GM12878 (cell line): ENCODE results near the gene NDUFAF5. TPM values are rescaled to one million over a fixed set of nuclear protein-coding genes. Genes with fewer than 3 reads are reported as not detected.

ENCODE experiments used
- ATAC-seq: fragments of 200-7000 bp; cut with Tn5 transposase; 3 replicates; pipeline ENCODE4 v1.9.1; 2020; ENCODE audit warnings: mild to moderate bottlenecking, moderate library complexity
- BruUV-seq: library from RNA; stranded (reverse); fragments of 400-500 nt; replicated peaks from 2 replicates; lab custom pipeline; 2021; lab: Mats Ljungman, UMichigan
- CTCF ChIA-PET: fragments of 300-600 bp; sonication (Branson Sonifier 250); formaldehyde crosslinking; extraction: SDS; loops from one replicate; lab custom pipeline; 2021; ENCODE audit warnings: inconsistent platforms; lab: Yijun Ruan, JAX
- POLR2A ChIA-PET: fragments of 350-600 bp; formaldehyde crosslinking; extraction: SDS; loops from one replicate; lab custom pipeline; 2021; ENCODE audit warnings: inconsistent platforms; lab: Charles Lee
- RAD21 ChIA-PET: fragments of 300-600 bp; sonication (Branson Sonifier 250); formaldehyde crosslinking; loops from one replicate; lab custom pipeline; 2023; ENCODE audit warnings: antibody characterized with exemption; ENCODE audit not compliant: unreplicated experiment; lab: Charles Lee
- SMC1A ChIA-PET: fragments of 300-600 bp; sonication (Branson Sonifier 250); formaldehyde crosslinking; loops from one replicate; lab custom pipeline; 2023; ENCODE audit not compliant: unreplicated experiment, uncharacterized antibody; lab: Charles Lee
- DNase-seq: peaks from one replicate; pipeline ENCODE4 v3.0.0-alpha.2; 2011; ENCODE audit warnings: low read depth, low spot score
- FAIRE-seq: peaks from 3 replicates; lab custom pipeline; 2011; peaks lifted over from hg19 to GRCh38; lab: Jason Lieb, UNC
- H2AFZ ChIP-seq: 2 replicates; pipeline ENCODE4 v1.6.0; 2011; ENCODE audit warnings: low read depth, low read length, control low read depth; ENCODE audit not compliant: control insufficient read depth
- H3K27ac ChIP-seq: 2 replicates; pipeline ENCODE4 v1.5.1; 2011; ENCODE audit warnings: control low read depth; ENCODE audit not compliant: control insufficient read depth, insufficient read depth
- H3K27me3 ChIP-seq, 2 experiments: replicated peaks in 1 of 2; 2 replicates each; pipeline versions ENCODE4 v1.6.0 to v1.6.1; 2011; ENCODE audit warnings: low read length in 1 of 2; ENCODE audit not compliant: control insufficient read depth in 2 of 2, insufficient read depth in 2 of 2
- H3K36me3 ChIP-seq, 2 experiments: 2 replicates each; pipeline ENCODE4 v1.5.1; 2011; ENCODE audit warnings: low read length in 1 of 2; ENCODE audit not compliant: control insufficient read depth in 2 of 2, insufficient read depth in 2 of 2
- H3K4me1 ChIP-seq: 2 replicates; pipeline ENCODE4 v1.6.1; 2011; ENCODE audit warnings: mild to moderate bottlenecking, low read length, moderate library complexity, mixed read lengths; ENCODE audit not compliant: control insufficient read depth, insufficient read depth
- H3K4me2 ChIP-seq: 2 replicates; pipeline ENCODE4 v1.6.0; 2011; ENCODE audit warnings: control low read depth; ENCODE audit not compliant: control insufficient read depth, insufficient read depth
- H3K4me3 ChIP-seq: fragments of 200-600 bp; sonication (generic); 2 replicates; pipeline ENCODE4 v1.5.1; 2016
- H3K79me2 ChIP-seq: 2 replicates; pipeline ENCODE4 v1.6.0; 2011; ENCODE audit warnings: low read length; ENCODE audit not compliant: control insufficient read depth, insufficient read depth
- H3K9ac ChIP-seq: 2 replicates; pipeline ENCODE4 v1.8.0; 2011; ENCODE audit warnings: low read length, control low read depth, mixed read lengths; ENCODE audit not compliant: control insufficient read depth, insufficient read depth
- H3K9me3 ChIP-seq: replicated peaks from 3 replicates; pipeline ENCODE4 v1.5.1; 2011; ENCODE audit warnings: mild to moderate bottlenecking, low read length; ENCODE audit not compliant: control insufficient read depth, insufficient read depth
- H4K20me1 ChIP-seq: 2 replicates; pipeline ENCODE4 v1.6.0; 2011; ENCODE audit not compliant: control insufficient read depth, insufficient read depth
- EED ChIP-seq: sonication (generic); IDR thresholded peaks from 2 replicates; pipeline ENCODE4 v1.6.1; 2016; ENCODE audit warnings: antibody characterized with exemption, low read depth
- GABPA ChIP-seq: IDR thresholded peaks from 2 replicates; pipeline ENCODE4 v1.6.1; 2014; ENCODE audit warnings: antibody characterized with exemption, low read depth, mild to moderate bottlenecking, inconsistent platforms
- HDAC6 ChIP-seq: fragments of 200-600 bp; sonication (generic); IDR thresholded peaks from one replicate; pipeline ENCODE4 v1.8.0; 2017; ENCODE audit warnings: antibody characterized with exemption; ENCODE audit not compliant: unreplicated experiment
- HDGF ChIP-seq: fragments of 450-650 bp; IDR thresholded peaks from 2 replicates; pipeline ENCODE4 v1.6.1; 2016; ENCODE audit warnings: antibody characterized with exemption
- JUNB ChIP-seq: IDR thresholded peaks from 2 replicates; pipeline ENCODE4 v1.6.1; 2016; ENCODE audit warnings: antibody characterized with exemption, mild to moderate bottlenecking
- KAT2A ChIP-seq: conservative IDR thresholded peaks from 2 replicates; pipeline ENCODE4 v1.6.1; 2011; ENCODE audit warnings: low read depth, low read length; ENCODE audit not compliant: control insufficient read depth
- POU2F2 ChIP-seq: IDR thresholded peaks from 3 replicates; pipeline ENCODE4 v1.6.1; 2011; ENCODE audit warnings: low read depth, mild to moderate bottlenecking, low read length, borderline replicate concordance
- SMC3 ChIP-seq: IDR thresholded peaks from 2 replicates; pipeline ENCODE4 v1.6.1; 2011; ENCODE audit warnings: low read length, improper control_type of control experiment, borderline replicate concordance
- SP1 ChIP-seq: IDR thresholded peaks from one replicate; pipeline ENCODE4 v1.6.1; 2011; ENCODE audit warnings: low read depth, low read length
- STAT3 ChIP-seq: IDR thresholded peaks from 2 replicates; pipeline ENCODE4 v1.6.1; 2011; ENCODE audit warnings: low read depth, low read length, improper control_type of control experiment
- ZZZ3 ChIP-seq: IDR thresholded peaks from 2 replicates; pipeline ENCODE4 v1.6.1; 2011; ENCODE audit warnings: low read depth; ENCODE audit not compliant: control insufficient read depth, insufficient read length
- WGBS: methylation state at CpG from one replicate; pipeline ENCODE4 v1.1.6; 2016; ENCODE audit warnings: low lambda C conversion rate; ENCODE audit not compliant: insufficient replicate concordance, insufficient coverage; ENCODE audit errors: missing lambda C conversion rate; 5-methylcytosine and 5-hydroxymethylcytosine counted together
- in situ Hi-C: fragments of 300-500 bp; cut with MboI; formaldehyde crosslinking; loops from 9 replicates; pipeline ENCODE4 v1.14.3; 2018; ENCODE audit warnings: mixed read lengths
- intact Hi-C: fragments of 100-400 bp; cut with micrococcal nuclease; formaldehyde crosslinking; loops from one replicate; pipeline ENCODE4 v1.14.2; 2022; ENCODE audit not compliant: unreplicated experiment
- polyA plus RNA-seq, 11 experiments: library from polyadenylated mRNA; depleted of rRNA in 4 of 11; unstranded in 6 of 11; stranded (reverse) in 5 of 11; fragments of >200 nt; fragmentation: Nextera tagmentation in 4 of 11; fragmentation: Illumina TruSeq in 1 of 11; extraction: Ambion mirVana in 4 of 11; extraction: Trizol in 1 of 11; gene quantifications; 1 replicate in 1 of 11; 2 replicates in 10 of 11; pipeline versions ENCODE4 v1.2.1 to v1.2.3, GENCODE V29; 2011 to 2016; ENCODE audit warnings: inconsistent platforms in 2 of 11, missing spikeins in 2 of 11, low read depth in 1 of 11
- total RNA-seq, 4 experiments: library from RNA; depleted of rRNA in 3 of 4; stranded (reverse); fragments of >200 nt in 3 of 4; fragmentation: Illumina TruSeq in 1 of 4; extraction: Trizol in 1 of 4; gene quantifications; 2 replicates each; pipeline versions ENCODE4 v1.2.1 to v1.2.3, GENCODE V29; 2013 to 2021
- TF ChIP-seq, protein P1 (sequence below): fragments of 450-650 bp; IDR thresholded peaks from 2 replicates; pipeline ENCODE4 v1.6.1; 2017; ENCODE audit warnings: mild to moderate bottlenecking, moderate library complexity
- TF ChIP-seq, protein P2 (sequence below): IDR thresholded peaks from 2 replicates; pipeline ENCODE4 v1.6.1; 2012; ENCODE audit warnings: low read length, inconsistent platforms
- TF ChIP-seq, protein P3 (sequence below), 3 experiments: IDR thresholded peaks in 2 of 3; conservative IDR thresholded peaks in 1 of 3; 2 replicates each; pipeline ENCODE4 v1.5.1; 2011; ENCODE audit warnings: low read depth in 3 of 3, low read length in 3 of 3, mild to moderate bottlenecking in 3 of 3, control low read depth in 2 of 3, moderate library complexity in 2 of 3, inconsistent platforms in 1 of 3, mixed read lengths in 1 of 3; ENCODE audit not compliant: control insufficient read depth in 2 of 3, insufficient read depth in 1 of 3; ENCODE audit errors: extremely low read depth in 1 of 3

The NDUFAF5 gene
- total and polyA plus RNA-seq, 10 of the 15 experiments (the other 5 are each of a cell fraction or from before 2014, with no cell fraction given), result 15.6 to 36.9 (median 28.0) TPM

DNA sequence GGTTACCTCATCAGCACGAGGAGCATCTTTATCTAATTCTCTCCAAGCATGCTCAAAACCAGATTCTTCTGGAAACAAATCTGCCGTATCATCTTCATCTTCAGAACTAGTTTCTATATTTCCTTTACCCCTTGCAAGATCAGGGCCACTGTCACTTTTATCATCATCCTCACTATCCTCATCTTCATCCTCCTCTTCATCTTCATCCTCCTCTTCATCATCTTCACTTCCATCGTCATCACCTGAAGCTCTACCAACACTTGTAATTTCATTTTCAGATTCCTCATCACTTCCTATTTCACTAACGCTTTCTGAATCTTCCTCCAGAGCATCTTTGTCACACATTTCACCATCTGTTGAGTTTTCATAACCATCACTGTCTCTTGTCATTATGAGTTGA is 9.0 kb upstream of the NDUFAF5 start (continued):
- TF ChIP-seq HDAC6, result no peak
- TF ChIP-seq HDGF, result no peak
- no peak for TF ChIP-seq SMC3
- no peak for TF ChIP-seq SP1

DNA sequence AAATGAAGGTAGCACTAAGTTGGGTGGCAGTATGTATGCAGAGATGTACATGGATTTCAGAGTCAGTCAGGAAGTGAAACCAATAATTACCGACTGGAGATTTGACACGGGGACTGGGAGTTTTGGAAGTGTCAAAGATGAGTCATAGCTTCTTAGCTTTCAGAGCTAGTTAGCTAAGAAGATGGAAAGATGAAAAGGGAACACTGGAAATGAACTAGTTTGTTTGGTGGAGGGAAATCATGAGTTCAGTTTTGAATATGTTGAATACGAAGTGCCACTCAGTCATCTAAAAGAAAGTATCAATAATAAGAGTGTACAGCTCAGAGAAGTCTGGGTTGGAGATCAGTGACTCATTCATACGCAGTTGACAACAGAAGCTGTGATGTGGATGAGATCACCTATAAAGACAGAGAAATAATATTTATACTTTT is 7.6 kb upstream of the NDUFAF5 start:
- Histone ChIP-seq H3K4me2 (peak overlapping the region; percentile 55; the same call in 1 of the 2 replicates), H4K20me1 (no peaks in the 10 kb centered on the region), H3K36me3 (peaks cover 0 to 5% of the 10 kb centered on the region in 2 experiments; a peak in 1 of 4 replicates), H3K27me3 (no peaks in the 10 kb centered on the region), H3K4me3 (no peak overlapping the region), H2AFZ (no peak overlapping the region), H3K79me2 (peaks cover 2% of the 10 kb centered on the region), H3K9me3 (no peaks in the 10 kb centered on the region; the same call in 2 of the 3 replicates), H3K9ac (no peak overlapping the region), H3K27ac (peak overlapping the region; percentile 15; the same call in 1 of the 2 replicates), H3K4me1 (peaks cover 13% of the 10 kb centered on the region; the same call in 1 of the 2 replicates)
- intact Hi-C loops, result loop anchor here (5.0 kb wide), 1 partner anchor 660 kb away; no protein-coding TSS in a partner anchor
- DNase-seq, result no peak
- peak; percentile 57 for ATAC-seq
- POLR2A ChIA-PET, result interaction anchor here (0.7 to 1.1 kb wide), 2 partner anchors 11 to 48 kb away, joined by 3 to 4 read pairs; no protein-coding TSS in a partner anchor
- WGBS, result 19% methylated on average over 4 of the region's 4 CpGs
- BruUV-seq, result no TSS peak
- no peak for FAIRE-seq
- SMC1A ChIA-PET, result interaction anchor here (0.8 to 4.9 kb wide), 12 partner anchors 8 to 562 kb away, joined by 3 to 34 read pairs (median 5); partner anchors contain the start of genes ESF1 and NDUFAF5
- RAD21 ChIA-PET, result interaction anchor here (1.0 kb wide), 1 partner anchor 11 kb away, joined by 3 read pairs; no protein-coding TSS in a partner anchor
- in situ Hi-C loops, result loop anchor here (5.0 to 25.0 kb wide), 2 partner anchors 315 to 660 kb away; no protein-coding TSS in a partner anchor
- CTCF ChIA-PET, result interaction anchor here (1.0 to 4.3 kb wide), 13 partner anchors 8 to 657 kb away, joined by 3 to 33 read pairs (median 4); partner anchors contain the start of gene NDUFAF5
- TF ChIP-seq, protein P1, sequence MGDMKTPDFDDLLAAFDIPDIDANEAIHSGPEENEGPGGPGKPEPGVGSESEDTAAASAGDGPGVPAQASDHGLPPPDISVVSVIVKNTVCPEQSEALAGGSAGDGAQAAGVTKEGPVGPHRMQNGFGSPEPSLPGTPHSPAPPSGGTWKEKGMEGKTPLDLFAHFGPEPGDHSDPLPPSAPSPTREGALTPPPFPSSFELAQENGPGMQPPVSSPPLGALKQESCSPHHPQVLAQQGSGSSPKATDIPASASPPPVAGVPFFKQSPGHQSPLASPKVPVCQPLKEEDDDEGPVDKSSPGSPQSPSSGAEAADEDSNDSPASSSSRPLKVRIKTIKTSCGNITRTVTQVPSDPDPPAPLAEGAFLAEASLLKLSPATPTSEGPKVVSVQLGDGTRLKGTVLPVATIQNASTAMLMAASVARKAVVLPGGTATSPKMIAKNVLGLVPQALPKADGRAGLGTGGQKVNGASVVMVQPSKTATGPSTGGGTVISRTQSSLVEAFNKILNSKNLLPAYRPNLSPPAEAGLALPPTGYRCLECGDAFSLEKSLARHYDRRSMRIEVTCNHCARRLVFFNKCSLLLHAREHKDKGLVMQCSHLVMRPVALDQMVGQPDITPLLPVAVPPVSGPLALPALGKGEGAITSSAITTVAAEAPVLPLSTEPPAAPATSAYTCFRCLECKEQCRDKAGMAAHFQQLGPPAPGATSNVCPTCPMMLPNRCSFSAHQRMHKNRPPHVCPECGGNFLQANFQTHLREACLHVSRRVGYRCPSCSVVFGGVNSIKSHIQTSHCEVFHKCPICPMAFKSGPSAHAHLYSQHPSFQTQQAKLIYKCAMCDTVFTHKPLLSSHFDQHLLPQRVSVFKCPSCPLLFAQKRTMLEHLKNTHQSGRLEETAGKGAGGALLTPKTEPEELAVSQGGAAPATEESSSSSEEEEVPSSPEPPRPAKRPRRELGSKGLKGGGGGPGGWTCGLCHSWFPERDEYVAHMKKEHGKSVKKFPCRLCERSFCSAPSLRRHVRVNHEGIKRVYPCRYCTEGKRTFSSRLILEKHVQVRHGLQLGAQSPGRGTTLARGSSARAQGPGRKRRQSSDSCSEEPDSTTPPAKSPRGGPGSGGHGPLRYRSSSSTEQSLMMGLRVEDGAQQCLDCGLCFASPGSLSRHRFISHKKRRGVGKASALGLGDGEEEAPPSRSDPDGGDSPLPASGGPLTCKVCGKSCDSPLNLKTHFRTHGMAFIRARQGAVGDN, result no peak
- TF ChIP-seq ZZZ3, result no peak
- TF ChIP-seq, protein P2, sequence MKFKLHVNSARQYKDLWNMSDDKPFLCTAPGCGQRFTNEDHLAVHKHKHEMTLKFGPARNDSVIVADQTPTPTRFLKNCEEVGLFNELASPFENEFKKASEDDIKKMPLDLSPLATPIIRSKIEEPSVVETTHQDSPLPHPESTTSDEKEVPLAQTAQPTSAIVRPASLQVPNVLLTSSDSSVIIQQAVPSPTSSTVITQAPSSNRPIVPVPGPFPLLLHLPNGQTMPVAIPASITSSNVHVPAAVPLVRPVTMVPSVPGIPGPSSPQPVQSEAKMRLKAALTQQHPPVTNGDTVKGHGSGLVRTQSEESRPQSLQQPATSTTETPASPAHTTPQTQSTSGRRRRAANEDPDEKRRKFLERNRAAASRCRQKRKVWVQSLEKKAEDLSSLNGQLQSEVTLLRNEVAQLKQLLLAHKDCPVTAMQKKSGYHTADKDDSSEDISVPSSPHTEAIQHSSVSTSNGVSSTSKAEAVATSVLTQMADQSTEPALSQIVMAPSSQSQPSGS, result peak; percentile 18; the same call in 1 of the 2 replicates
- TF ChIP-seq, protein P3, sequence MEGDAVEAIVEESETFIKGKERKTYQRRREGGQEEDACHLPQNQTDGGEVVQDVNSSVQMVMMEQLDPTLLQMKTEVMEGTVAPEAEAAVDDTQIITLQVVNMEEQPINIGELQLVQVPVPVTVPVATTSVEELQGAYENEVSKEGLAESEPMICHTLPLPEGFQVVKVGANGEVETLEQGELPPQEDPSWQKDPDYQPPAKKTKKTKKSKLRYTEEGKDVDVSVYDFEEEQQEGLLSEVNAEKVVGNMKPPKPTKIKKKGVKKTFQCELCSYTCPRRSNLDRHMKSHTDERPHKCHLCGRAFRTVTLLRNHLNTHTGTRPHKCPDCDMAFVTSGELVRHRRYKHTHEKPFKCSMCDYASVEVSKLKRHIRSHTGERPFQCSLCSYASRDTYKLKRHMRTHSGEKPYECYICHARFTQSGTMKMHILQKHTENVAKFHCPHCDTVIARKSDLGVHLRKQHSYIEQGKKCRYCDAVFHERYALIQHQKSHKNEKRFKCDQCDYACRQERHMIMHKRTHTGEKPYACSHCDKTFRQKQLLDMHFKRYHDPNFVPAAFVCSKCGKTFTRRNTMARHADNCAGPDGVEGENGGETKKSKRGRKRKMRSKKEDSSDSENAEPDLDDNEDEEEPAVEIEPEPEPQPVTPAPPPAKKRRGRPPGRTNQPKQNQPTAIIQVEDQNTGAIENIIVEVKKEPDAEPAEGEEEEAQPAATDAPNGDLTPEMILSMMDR (IDR thresholded peaks at IDR 0.05 in 2 of 3, conservative IDR thresholded peaks at IDR 0.05 in 1 of 3; ENCODE audit: control insufficient read depth in 2 of 3, extremely low read depth in 1 of 3, insufficient read depth in 1 of 3, low read depth in 3 of 3, low read length in 3 of 3), result no peak
- no peak for TF ChIP-seq STAT3
- no peak for TF ChIP-seq KAT2A
- TF ChIP-seq EED, result peak; percentile 85
- no peak for TF ChIP-seq HDGF
- TF ChIP-seq POU2F2, result no peak
- no peak for TF ChIP-seq GABPA
- TF ChIP-seq JUNB, result peak; percentile 34; the same call in 1 of the 2 replicates
